Kidney (tissue), 14 donors: Measurements from ENCODE around the gene TOPAZ1. TPM values are rescaled to one million over a fixed set of nuclear protein-coding genes. Genes with fewer than 3 reads are reported as not detected.

Source experiments
- DNase-seq, 5 donors: peaks; one replicate each; pipeline ENCODE4 v3.0.0-alpha.2; 2013 to 2020
- FAIRE-seq: peaks from 2 replicates; lab custom pipeline; 2012; peaks lifted over from hg19 to GRCh38; lab: Jason Lieb, UNC
- H3K27ac ChIP-seq, 2 donors: one replicate each; pipeline ENCODE4 v1.7.0; 2013; ENCODE audit warnings: low read depth in 2 of 2, low read length in 2 of 2, inconsistent platforms in 1 of 2
- H3K27me3 ChIP-seq: one replicate; pipeline ENCODE4 v1.7.1; 2013; ENCODE audit warnings: low read length, inconsistent platforms; ENCODE audit not compliant: control insufficient read depth, insufficient read depth
- H3K36me3 ChIP-seq, 3 donors: one replicate each; pipeline versions ENCODE4 v1.7.0 to v1.7.1; 2013; ENCODE audit warnings: low read length in 3 of 3, control low read depth in 1 of 3, inconsistent platforms in 1 of 3; ENCODE audit not compliant: insufficient read depth in 3 of 3, control insufficient read depth in 2 of 3
- H3K4me1 ChIP-seq, 3 donors: one replicate each; pipeline versions ENCODE4 v1.7.0 to v1.7.1; 2013; ENCODE audit warnings: low read length in 3 of 3, inconsistent platforms in 1 of 3, low read depth in 1 of 3; ENCODE audit not compliant: control insufficient read depth in 2 of 3, insufficient read depth in 2 of 3
- H3K4me3 ChIP-seq, 3 donors: one replicate each; pipeline versions ENCODE4 v1.7.0 to v1.8.1; 2013; ENCODE audit warnings: low read length in 3 of 3, control low read depth in 1 of 3, inconsistent platforms in 1 of 3
- H3K9ac ChIP-seq, 3 donors: one replicate each; pipeline versions ENCODE4 v1.7.0 to v1.7.1; 2013; ENCODE audit warnings: low read length in 3 of 3, control low read depth in 1 of 3, inconsistent platforms in 1 of 3
- H3K9me3 ChIP-seq, 3 donors: one replicate each; pipeline versions ENCODE4 v1.7.0 to v1.7.1; 2013; ENCODE audit warnings: low read length in 3 of 3, control low read depth in 1 of 3, inconsistent platforms in 1 of 3; ENCODE audit not compliant: control insufficient read depth in 2 of 3, insufficient read depth in 1 of 3
- intact Hi-C: fragments of 100-400 bp; cut with DNase I; formaldehyde crosslinking; loops from one replicate; pipeline ENCODE4 v1.11.1; 2022
- polyA plus RNA-seq: library from polyadenylated mRNA; stranded (reverse); fragments of 350-450 nt; fragmentation: Illumina TruSeq; extraction: RNeasy Lipid Tissue Mini Kit (QIAGEN cat#74804); gene quantifications from one replicate; pipeline ENCODE4 v1.2.3, GENCODE V29; 2014; ENCODE audit warnings: low read depth, low replicate concordance; ENCODE audit not compliant: insufficient read depth
- total RNA-seq: library from RNA; stranded (reverse); fragmentation: NEBNext Ultra II Directional; extraction: Animal tissue kit (Norgen Biotek cat#: 25700); gene quantifications from one replicate; pipeline ENCODE4 v1.2.1, GENCODE V29; 2021
- TF ChIP-seq, protein P1 (sequence below): IDR thresholded peaks from 3 replicates; pipeline ENCODE4 v1.5.1; 2012; ENCODE audit warnings: mild to moderate bottlenecking, moderate library complexity, borderline replicate concordance; ENCODE audit not compliant: insufficient read depth; ENCODE audit errors: extremely low read depth
- donor health status: control.
- donor health status: control.
- donor health status: control.
- donor health status: control.
- donor health status: control.
- donor health status: DM: yes; HTN: yes; CAD: no.
- donor health status: Normal renal cell carcinoma (clear cell type).

TOPAZ1 gene
- total and polyA plus RNA-seq, 2 donors from 2014 or later, result not detected

DNA sequence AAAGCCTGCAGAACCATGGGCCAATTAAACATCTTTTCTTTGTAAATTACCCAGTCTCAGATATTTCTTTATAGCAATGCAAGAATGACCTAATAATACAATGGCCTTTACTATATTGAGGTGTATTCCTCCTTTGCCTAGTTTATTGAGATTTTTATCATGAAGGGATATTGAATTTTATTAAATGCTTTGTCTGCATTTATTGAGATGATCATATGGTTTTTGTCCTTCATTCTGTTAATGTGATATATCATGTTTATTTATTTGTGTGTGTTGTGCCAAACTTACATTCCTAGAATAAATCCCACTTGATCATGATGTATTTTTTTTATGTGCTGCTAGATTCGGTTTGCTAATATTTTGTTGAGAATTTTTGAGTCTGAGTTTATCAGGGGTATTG, 36.2 kb downstream of the TOPAZ1 start:
- TF ChIP-seq, protein P1, sequence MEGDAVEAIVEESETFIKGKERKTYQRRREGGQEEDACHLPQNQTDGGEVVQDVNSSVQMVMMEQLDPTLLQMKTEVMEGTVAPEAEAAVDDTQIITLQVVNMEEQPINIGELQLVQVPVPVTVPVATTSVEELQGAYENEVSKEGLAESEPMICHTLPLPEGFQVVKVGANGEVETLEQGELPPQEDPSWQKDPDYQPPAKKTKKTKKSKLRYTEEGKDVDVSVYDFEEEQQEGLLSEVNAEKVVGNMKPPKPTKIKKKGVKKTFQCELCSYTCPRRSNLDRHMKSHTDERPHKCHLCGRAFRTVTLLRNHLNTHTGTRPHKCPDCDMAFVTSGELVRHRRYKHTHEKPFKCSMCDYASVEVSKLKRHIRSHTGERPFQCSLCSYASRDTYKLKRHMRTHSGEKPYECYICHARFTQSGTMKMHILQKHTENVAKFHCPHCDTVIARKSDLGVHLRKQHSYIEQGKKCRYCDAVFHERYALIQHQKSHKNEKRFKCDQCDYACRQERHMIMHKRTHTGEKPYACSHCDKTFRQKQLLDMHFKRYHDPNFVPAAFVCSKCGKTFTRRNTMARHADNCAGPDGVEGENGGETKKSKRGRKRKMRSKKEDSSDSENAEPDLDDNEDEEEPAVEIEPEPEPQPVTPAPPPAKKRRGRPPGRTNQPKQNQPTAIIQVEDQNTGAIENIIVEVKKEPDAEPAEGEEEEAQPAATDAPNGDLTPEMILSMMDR, result no peak
- intact Hi-C loops, result no loop called here
- Histone ChIP-seq H3K4me3 (no peak overlapping the region), H3K9ac (no peak overlapping the region), H3K27ac (no peak overlapping the region), H3K27me3 (no peaks in the 10 kb centered on the region), H3K4me1 (no peaks in the 10 kb centered on the region), H3K36me3 (no peaks in the 10 kb centered on the region), H3K9me3 (peaks cover 0 to 5% (median 3%) of the 10 kb centered on the region in 3 donors)
- FAIRE-seq (no peak), DNase-seq (no peak)

DNA sequence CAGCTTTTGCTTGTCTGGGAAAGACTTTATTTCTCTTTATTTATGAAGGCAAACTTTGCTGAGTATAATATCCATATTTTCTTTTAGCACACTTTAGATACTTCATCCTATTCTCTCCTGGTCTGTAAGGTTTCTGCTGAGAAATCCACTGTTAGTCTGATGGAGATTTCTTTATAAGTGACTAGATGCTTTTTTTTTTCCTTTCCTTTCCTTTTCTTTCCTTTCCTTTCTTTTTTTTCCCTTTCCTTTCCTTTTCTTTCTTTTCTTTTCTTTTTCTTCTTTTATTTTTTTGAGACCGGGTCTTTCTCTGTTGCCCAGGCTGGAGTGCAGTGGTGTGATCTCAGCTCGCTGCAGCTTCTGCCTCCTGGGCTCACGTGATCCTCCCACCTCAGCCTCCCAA, 38.4 kb downstream of the TOPAZ1 start:
- H3K9me3 ChIP-seq, result peaks cover 0 to 5% (median 3%) of the 10 kb centered on the region in 3 donors
- intact Hi-C loops, result no loop called here
- TF ChIP-seq, protein P1, result no peak
- H3K4me1 ChIP-seq, result no peaks in the 10 kb centered on the region
- H3K4me3 ChIP-seq, result no peak overlapping the region
- FAIRE-seq, result no peak
- DNase-seq, result no peak
- no peaks in the 10 kb centered on the region for H3K36me3 ChIP-seq
- H3K9ac ChIP-seq, result no peak overlapping the region
- H3K27ac ChIP-seq, result no peak overlapping the region
- H3K27me3 ChIP-seq, result no peaks in the 10 kb centered on the region

DNA sequence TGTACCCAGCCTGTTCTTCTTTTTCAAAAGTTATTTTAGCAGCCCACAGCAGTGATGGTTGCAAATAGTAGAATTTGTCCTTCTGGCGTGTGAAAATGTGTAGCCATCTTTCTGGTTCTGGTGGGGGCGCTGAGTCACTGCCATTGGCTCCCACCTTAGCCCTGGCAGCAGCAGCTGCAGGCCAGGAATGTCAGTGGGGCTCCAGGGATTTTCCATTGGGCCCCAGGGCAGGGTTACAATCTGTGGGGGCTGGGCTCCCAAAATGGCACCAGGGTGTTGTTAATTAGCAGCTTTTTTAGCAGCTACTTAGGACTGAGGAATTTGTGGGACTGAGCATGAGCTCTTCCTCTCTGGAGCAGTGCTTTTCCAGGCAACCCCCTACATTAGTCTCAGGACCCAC, 38.9 kb downstream of the TOPAZ1 start:
- H3K9me3 ChIP-seq, result peaks cover 0 to 5% (median 3%) of the 10 kb centered on the region in 3 donors
- FAIRE-seq (no peak), DNase-seq (no peak)
- H3K4me1 ChIP-seq, result no peaks in the 10 kb centered on the region
- intact Hi-C loops, result no loop called here
- TF ChIP-seq, protein P1, result no peak
- no peak overlapping the region for H3K27ac ChIP-seq
- H3K4me3 ChIP-seq, result no peak overlapping the region
- H3K36me3 ChIP-seq, result no peaks in the 10 kb centered on the region
- no peak overlapping the region for H3K9ac ChIP-seq
- no peaks in the 10 kb centered on the region for H3K27me3 ChIP-seq

DNA sequence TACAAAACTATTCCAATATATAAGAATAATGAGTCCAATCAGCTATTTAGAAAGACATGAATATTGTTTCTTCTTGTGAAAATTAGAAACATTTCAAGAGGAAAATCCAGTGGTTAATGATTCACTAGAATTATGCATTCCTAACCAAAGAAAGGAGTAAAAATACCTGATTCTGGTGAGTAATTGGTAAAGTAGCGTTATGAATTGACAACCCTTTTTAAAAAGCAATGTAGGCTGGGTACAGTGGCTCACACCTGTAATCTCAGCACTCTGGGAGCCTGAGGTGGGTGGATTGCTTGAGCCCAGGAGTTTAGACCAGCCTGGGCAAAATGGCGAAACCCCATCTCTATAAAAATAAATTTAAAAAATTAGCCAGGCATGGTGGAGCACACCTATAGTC, 43.3 kb downstream of the TOPAZ1 start:
- peak in 1 of 5 donors; percentile 0 for DNase-seq
- Histone ChIP-seq H3K36me3 (no peaks in the 10 kb centered on the region), H3K9me3 (no peaks in the 10 kb centered on the region), H3K4me1 (no peaks in the 10 kb centered on the region), H3K9ac (no peak overlapping the region), H3K27me3 (no peaks in the 10 kb centered on the region), H3K4me3 (no peak overlapping the region), H3K27ac (no peak overlapping the region)
- TF ChIP-seq, protein P1, result no peak
- FAIRE-seq, result no peak
- intact Hi-C loops, result no loop called here
